ENCODE measurements around the gene NCAPG2. TPM values are rescaled to one million over a fixed set of nuclear protein-coding genes. Genes with fewer than 3 reads are reported as not detected.

The NCAPG2 gene
- total and polyA plus RNA-seq, 2 experiments from 2014 or later: 38.7 to 91.2 TPM

GRCh38 chr7:158620418-158620817 lies 84.2 kb downstream of the NCAPG2 start:
- Histone ChIP-seq H3K27me3 (ENCODE audit: insufficient read depth) (no peaks in the 10 kb centered on the region), H3K4me3 (no peak overlapping the region), H3F3A (replicated peaks; ENCODE audit: low read depth) (no peaks in the 10 kb centered on the region), H3K4me2 (no peak overlapping the region), H3K9me2 (ENCODE audit: insufficient read depth) (peaks cover 5% of the 10 kb centered on the region; the same call in 1 of the 2 replicates), H3K27ac (ENCODE audit: low read depth) (no peak overlapping the region), H4K20me1 (replicated peaks; ENCODE audit: insufficient read depth) (no peaks in the 10 kb centered on the region), H3K36me3 (ENCODE audit: insufficient read depth) (peaks cover 5% of the 10 kb centered on the region; the same call in 1 of the 2 replicates), H3K79me2 (replicated peaks; ENCODE audit: insufficient read depth) (peaks cover 9% of the 10 kb centered on the region), H2AFZ (no peak overlapping the region), H3K4me1 (ENCODE audit: insufficient read depth) (peaks cover 26% of the 10 kb centered on the region)
- H3K27me3 Mint-ChIP-seq (ENCODE audit: insufficient read depth, low read depth, poor library complexity): peaks cover 7% of the 10 kb centered on the region
- H3K27ac Mint-ChIP-seq: no peak overlapping the region
- DNase-seq (ENCODE audit: low spot score) (no peak), ATAC-seq (no peak)
- no peak overlapping the region for H3K4me3 Mint-ChIP-seq
- peaks cover 35% of the 10 kb centered on the region for H3K36me3 Mint-ChIP-seq (ENCODE audit: low read depth)
- TF ChIP-seq ZNF331 (CRISPR knock-in tag; IDR thresholded peaks at IDR 0.05; ENCODE audit: low read depth) (no peak), CTCF (conservative IDR thresholded peaks at IDR 0.05; ENCODE audit: low read depth in 2 of 2) (no peak), ETS1 (IDR thresholded peaks at IDR 0.05) (no peak), ZNF114 (CRISPR knock-in tag; IDR thresholded peaks at IDR 0.05) (no peak), NANOG (IDR thresholded peaks at IDR 0.05; ENCODE audit: borderline replicate concordance) (no peak), CREB1 (CRISPR knock-in tag; IDR thresholded peaks at IDR 0.05; ENCODE audit: low read depth) (no peak), REST (IDR thresholded peaks at IDR 0.05; ENCODE audit: unreplicated experiment) (no peak), POLR2AphosphoS5 (IDR thresholded peaks at IDR 0.05; ENCODE audit: low read depth) (no peak), EZH2 (IDR thresholded peaks at IDR 0.05; ENCODE audit: low read depth, unreplicated experiment) (no peak), JUNB (IDR thresholded peaks at IDR 0.05; ENCODE audit: unreplicated experiment) (no peak), STAT1 (IDR thresholded peaks at IDR 0.05; ENCODE audit: unreplicated experiment) (no peak)
- peaks cover 41% of the 10 kb centered on the region for H3K4me1 Mint-ChIP-seq
- no peaks in the 10 kb centered on the region for H3K9me3 Mint-ChIP-seq

Measured in GM23338 (cell line).